Mammary epithelial cell (primary cell): Measurements from ENCODE around the gene ANKRD7.

Source experiments
- EZH2 ChIP-seq: IDR thresholded peaks from 2 replicates; pipeline ENCODE4 v1.6.1; 2012; ENCODE audit warnings: low read length, inconsistent platforms, borderline replicate concordance
- TF ChIP-seq, protein P1 (sequence below), 2 donors: IDR thresholded peaks in 1 of 2; conservative IDR thresholded peaks in 1 of 2; 2 replicates each; pipeline ENCODE4 v1.5.1; 2011 to 2012; ENCODE audit warnings: inconsistent platforms in 2 of 2, low read length in 2 of 2, mild to moderate bottlenecking in 2 of 2, control low read depth in 1 of 2, low read depth in 1 of 2; ENCODE audit not compliant: insufficient read depth in 1 of 2; ENCODE audit errors: extremely low read depth in 1 of 2

DNA sequence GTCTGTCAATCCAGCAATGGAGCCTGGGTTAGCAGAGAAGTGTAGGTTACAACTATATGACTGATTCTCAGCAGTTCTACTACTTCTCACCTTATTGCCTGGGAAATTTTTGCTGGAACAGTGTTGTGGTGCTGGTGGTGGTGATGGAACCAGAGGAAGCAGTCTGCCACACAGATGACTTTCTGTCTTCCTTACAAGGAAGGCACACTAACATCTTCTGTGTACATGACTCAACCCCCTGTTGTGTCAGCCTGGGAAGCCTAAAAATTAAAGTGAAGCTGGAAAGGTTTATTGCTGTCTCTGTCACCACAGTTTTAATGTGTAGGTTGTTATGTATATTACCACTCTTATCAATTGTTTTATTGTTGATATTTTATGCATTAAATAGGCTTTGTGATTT, 40.3 kb downstream of the ANKRD7 start:
- TF ChIP-seq, protein P1, sequence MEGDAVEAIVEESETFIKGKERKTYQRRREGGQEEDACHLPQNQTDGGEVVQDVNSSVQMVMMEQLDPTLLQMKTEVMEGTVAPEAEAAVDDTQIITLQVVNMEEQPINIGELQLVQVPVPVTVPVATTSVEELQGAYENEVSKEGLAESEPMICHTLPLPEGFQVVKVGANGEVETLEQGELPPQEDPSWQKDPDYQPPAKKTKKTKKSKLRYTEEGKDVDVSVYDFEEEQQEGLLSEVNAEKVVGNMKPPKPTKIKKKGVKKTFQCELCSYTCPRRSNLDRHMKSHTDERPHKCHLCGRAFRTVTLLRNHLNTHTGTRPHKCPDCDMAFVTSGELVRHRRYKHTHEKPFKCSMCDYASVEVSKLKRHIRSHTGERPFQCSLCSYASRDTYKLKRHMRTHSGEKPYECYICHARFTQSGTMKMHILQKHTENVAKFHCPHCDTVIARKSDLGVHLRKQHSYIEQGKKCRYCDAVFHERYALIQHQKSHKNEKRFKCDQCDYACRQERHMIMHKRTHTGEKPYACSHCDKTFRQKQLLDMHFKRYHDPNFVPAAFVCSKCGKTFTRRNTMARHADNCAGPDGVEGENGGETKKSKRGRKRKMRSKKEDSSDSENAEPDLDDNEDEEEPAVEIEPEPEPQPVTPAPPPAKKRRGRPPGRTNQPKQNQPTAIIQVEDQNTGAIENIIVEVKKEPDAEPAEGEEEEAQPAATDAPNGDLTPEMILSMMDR (conservative IDR thresholded peaks at IDR 0.05 in 1 of 2, IDR thresholded peaks at IDR 0.05 in 1 of 2; ENCODE audit: extremely low read depth in 1 of 2, insufficient read depth in 1 of 2, low read depth in 1 of 2, low read length in 2 of 2): no peak
- TF ChIP-seq EZH2: no peak
